GM21360 (cell line): ENCODE results near the gene VRK2.

Experiments
- ATAC-seq: cut with Tn5 transposase; IDR thresholded peaks from one replicate; pipeline ENCODE4 v1.9.1; 2021; ENCODE audit warnings: mild to moderate bottlenecking, moderate library complexity; ENCODE audit not compliant: unreplicated experiment

VRK2 gene

GRCh38 chr2:58046585-58047372, at the start of gene VRK2:
Gene VRK2, plus strand, starts transcription at chr2:58046806. Its CDS starts 2,026 bp downstream, at chr2:58048832.
- peak; percentile 86 for ATAC-seq

- no peak for ATAC-seq
These were observed 40.2 kb upstream of the VRK2 start for GRCh38 chr2:58006256-58006951.

- ATAC-seq = no peak
These were observed 39.7 kb upstream of the VRK2 start for GRCh38 chr2:58006952-58007284.

- no peak for ATAC-seq
These were observed 36.0 kb upstream of the VRK2 start for GRCh38 chr2:58010599-58010998.

GRCh38 chr2:58019229-58019628, 27.4 kb upstream of the VRK2 start:
- peak; percentile 53 for ATAC-seq

- ATAC-seq = no peak
These were observed 21.3 kb upstream of the VRK2 start for GRCh38 chr2:58025150-58025933.

GRCh38 chr2:58027029-58027428, 19.6 kb upstream of the VRK2 start:
- no peak for ATAC-seq

- no peak for ATAC-seq
These were observed 15.8 kb upstream of the VRK2 start for GRCh38 chr2:58030771-58031170.

GRCh38 chr2:58032016-58032763, 14.4 kb upstream of the VRK2 start:
- peak; percentile 66 for ATAC-seq

- peak; percentile 12 for ATAC-seq
These were observed 13.9 kb upstream of the VRK2 start for GRCh38 chr2:58032764-58033080.

GRCh38 chr2:58033530-58033929, 13.1 kb upstream of the VRK2 start:
- ATAC-seq = no peak

GRCh38 chr2:58035352-58035751, 11.3 kb upstream of the VRK2 start:
- ATAC-seq = peak; percentile 59

GRCh38 chr2:58039170-58039611, 7.4 kb upstream of the VRK2 start:
- peak; percentile 62 for ATAC-seq

- no peak for ATAC-seq
These were observed 4.1 kb upstream of the VRK2 start for GRCh38 chr2:58042486-58042970.

- no peak for ATAC-seq
These were observed 2.5 kb upstream of the VRK2 start for GRCh38 chr2:58044145-58044544.

GRCh38 chr2:58045580-58046334, 849 bp upstream of the VRK2 start:
- no peak for ATAC-seq

GRCh38 chr2:58046335-58046584, 346 bp upstream of the VRK2 start:
- no peak for ATAC-seq

GRCh38 chr2:58047373-58047935, 848 bp downstream of the VRK2 start:
- ATAC-seq = peak; percentile 39

- no peak for ATAC-seq
These were observed 1.4 kb downstream of the VRK2 start for GRCh38 chr2:58047961-58048360.

- ATAC-seq = no peak
These were observed 4.8 kb downstream of the VRK2 start for GRCh38 chr2:58051445-58051844.
